ENCODE results near the gene STAB2. TPM values are rescaled to one million over a fixed set of nuclear protein-coding genes. Genes with fewer than 3 reads are reported as not detected.

Gene STAB2
- total and polyA plus RNA-seq, 2 of the 8 experiments (the other 6 are each of a cell fraction or from before 2014, with no cell fraction given) = not detected

- Histone ChIP-seq H4K5ac (ENCODE audit: insufficient read length, low read depth, low read length) (no peak overlapping the region), H3K4ac (replicated peaks; ENCODE audit: insufficient read length, low read depth, low read length) (no peak overlapping the region), H2BK15ac (ENCODE audit: low read length) (no peak overlapping the region), H3K27ac (ENCODE audit: low read depth, low read length) (no peak overlapping the region), H3K14ac (ENCODE audit: insufficient read length) (no peak overlapping the region), H3K23me2 (ENCODE audit: low read depth, low read length) (no peaks in the 10 kb centered on the region), H2BK5ac (ENCODE audit: low read depth, low read length) (no peak overlapping the region), H3K36me3 (ENCODE audit: control insufficient read depth in 2 of 4, insufficient read depth in 4 of 4, low read length in 3 of 4) (peaks cover 0 to 18% (median 8%) of the 10 kb centered on the region in 4 experiments; a peak in 6 of 8 replicates), H4K20me1 (replicated peaks in 1 of 2; ENCODE audit: control insufficient read depth in 1 of 2, insufficient read depth in 2 of 2, low read length in 2 of 2) (peaks cover 0 to 3% of the 10 kb centered on the region in 2 experiments), H2BK120ac (replicated peaks; ENCODE audit: low read depth, low read length) (no peak overlapping the region), H3K18ac (ENCODE audit: extremely low read depth, low read length) (no peak overlapping the region), H3K79me2 (ENCODE audit: control insufficient read depth in 1 of 2, insufficient read depth in 2 of 2, low read length in 2 of 2) (no peaks in the 10 kb centered on the region), H4K8ac (ENCODE audit: extremely low read depth, insufficient read depth, low read length) (no peak overlapping the region), H3K4me1 (replicated peaks in 1 of 4; ENCODE audit: control insufficient read depth in 3 of 4, insufficient read depth in 4 of 4, low read length in 3 of 4) (no peaks in the 10 kb centered on the region), H3K9ac (replicated peaks in 1 of 4; ENCODE audit: extremely low read depth in 1 of 4, low read depth in 3 of 4, low read length in 3 of 4) (no peak overlapping the region), H3K4me3 (ENCODE audit: extremely low read depth in 1 of 4, insufficient read depth in 2 of 4, low read depth in 3 of 4, low read length in 4 of 4) (no peak overlapping the region), H3K56ac (replicated peaks; ENCODE audit: insufficient read length, low read depth, low read length) (no peak overlapping the region), H3K79me1 (ENCODE audit: low read depth, low read length) (no peaks in the 10 kb centered on the region), H2BK20ac (ENCODE audit: low read length) (no peak overlapping the region), H3K23ac (ENCODE audit: insufficient read length) (no peak overlapping the region), H3K27me3 (replicated peaks in 1 of 4; ENCODE audit: control insufficient read depth in 3 of 4, extremely low read depth in 1 of 4, insufficient read depth in 3 of 4, low read length in 3 of 4) (no peaks in the 10 kb centered on the region), H2BK12ac (ENCODE audit: low read depth, low read length) (no peak overlapping the region), H3K4me2 (ENCODE audit: insufficient read depth in 1 of 2, low read depth in 2 of 2, low read length in 2 of 2) (no peak overlapping the region), H4K91ac (replicated peaks; ENCODE audit: insufficient read length, low read length) (no peak overlapping the region), H2AFZ (ENCODE audit: low read length) (no peak overlapping the region), H3K9me3 (ENCODE audit: insufficient read depth in 2 of 2, low read depth in 1 of 2, low read length in 1 of 2) (no peaks in the 10 kb centered on the region), H2AK5ac (ENCODE audit: low read depth, low read length) (no peak overlapping the region)
- FAIRE-seq (no peak), DNase-seq (ENCODE audit: low read depth in 1 of 2, low spot score in 2 of 2) (no peak)
- no peak for TF ChIP-seq YY1 (IDR thresholded peaks at IDR 0.05; ENCODE audit: low read depth, low read length)
- ChIA-PET CTCF (ENCODE audit: partially characterized antibody) (no interaction called here), POLR2A (ENCODE audit: partially characterized antibody) (no interaction called here)
These were observed 199.1 kb downstream of the STAB2 start for GRCh38 chr12:103786201-103786600.
